HuH-7 (cell line): ENCODE data around the gene DPP6.

Experiments used
- DNase-seq: peaks from one replicate; pipeline ENCODE4 v3.0.0; 2011; ENCODE audit warnings: low spot score

The DPP6 gene

DNA sequence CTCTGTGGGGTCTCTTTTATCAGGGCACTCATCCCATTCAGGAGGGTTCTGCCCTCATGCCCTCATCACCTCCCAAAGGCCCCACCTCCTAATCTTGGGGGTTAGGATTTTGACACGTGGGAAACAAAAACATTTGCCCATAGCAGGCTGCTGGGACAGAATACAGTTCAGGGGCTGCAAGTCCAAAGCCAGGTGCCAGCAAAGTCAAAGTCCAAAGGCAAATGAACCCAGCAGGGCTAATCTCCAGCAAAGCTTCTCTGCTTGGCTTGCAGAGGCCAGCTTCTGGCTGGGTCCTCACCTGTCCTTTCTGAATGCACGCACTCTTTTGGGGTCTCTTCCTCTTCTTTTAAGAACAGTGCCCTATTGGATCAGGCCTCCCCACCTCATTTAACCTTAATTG lies 359.9 kb downstream of the DPP6 start:
- no peak for DNase-seq

DNA sequence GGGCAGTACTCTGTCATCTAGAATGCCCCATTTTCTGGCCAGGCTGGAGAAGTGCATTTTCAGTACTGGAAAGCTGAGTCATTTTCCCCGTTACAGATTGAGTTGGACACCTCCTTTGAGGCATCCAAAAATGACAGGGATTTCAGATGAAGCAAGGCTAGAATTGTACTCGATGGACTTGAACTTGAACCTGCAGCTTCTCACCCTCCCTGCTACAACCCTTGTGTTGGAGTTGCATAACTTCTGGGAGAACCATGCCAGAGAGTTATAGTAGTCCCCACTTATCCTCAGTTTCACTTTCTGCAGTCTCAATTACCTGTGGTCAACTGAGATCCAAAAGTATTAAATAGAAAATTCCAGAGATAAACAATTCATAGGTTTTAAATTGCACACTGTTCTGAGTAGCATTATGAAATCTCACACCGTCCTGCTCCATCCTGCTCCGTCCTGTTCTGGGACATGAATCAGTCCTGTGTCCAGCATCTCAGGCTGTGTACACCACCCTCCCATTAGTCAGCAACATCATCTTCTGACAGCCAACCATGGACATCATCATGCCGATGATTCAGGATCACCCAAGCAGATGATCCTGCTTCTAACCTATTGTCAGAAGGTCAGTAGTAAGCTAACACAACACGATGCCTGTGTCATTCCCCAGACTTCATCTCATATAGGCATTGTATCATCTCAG lies 363.7 kb downstream of the DPP6 start:
- DNase-seq, result no peak

DNA sequence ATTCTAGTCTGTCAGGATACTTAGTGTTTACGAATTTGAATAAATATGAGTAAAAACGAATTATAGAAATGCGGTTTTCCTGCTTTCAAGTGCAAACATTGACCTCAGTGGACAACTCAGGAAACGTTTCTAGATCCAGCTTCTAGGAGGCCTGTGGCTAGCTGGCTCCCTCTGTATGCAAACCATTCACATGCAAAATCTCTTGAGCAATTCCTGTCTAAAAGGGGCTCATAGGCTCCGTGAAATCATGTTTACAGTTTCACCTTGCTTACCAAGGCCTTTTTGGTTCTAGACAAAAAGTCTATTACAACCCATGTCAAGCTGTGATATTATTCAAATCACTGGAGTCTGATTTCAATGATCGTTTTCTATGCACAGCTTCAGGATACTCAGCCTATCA lies 364.5 kb downstream of the DPP6 start:
- DNase-seq, result no peak

DNA sequence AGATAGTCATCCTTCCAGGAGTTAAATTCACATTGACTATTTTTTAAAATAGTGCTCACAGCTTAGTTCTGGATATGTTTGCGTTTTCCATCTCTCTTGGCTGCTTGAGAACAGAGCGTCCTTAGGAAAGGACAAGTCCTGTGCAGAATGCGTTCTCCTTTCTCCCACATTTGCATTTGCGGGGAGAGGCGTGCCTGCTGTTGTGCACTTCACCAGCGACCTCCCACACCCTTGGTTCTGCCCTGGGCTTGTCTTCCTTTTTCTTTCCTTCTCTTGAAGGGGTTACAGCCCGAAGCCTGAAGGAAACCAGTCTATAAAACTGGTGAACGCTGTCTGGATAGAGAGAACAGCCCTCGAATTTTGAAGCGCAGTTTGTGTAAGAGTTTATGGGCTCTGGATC lies 367.1 kb downstream of the DPP6 start:
- no peak for DNase-seq

DNA sequence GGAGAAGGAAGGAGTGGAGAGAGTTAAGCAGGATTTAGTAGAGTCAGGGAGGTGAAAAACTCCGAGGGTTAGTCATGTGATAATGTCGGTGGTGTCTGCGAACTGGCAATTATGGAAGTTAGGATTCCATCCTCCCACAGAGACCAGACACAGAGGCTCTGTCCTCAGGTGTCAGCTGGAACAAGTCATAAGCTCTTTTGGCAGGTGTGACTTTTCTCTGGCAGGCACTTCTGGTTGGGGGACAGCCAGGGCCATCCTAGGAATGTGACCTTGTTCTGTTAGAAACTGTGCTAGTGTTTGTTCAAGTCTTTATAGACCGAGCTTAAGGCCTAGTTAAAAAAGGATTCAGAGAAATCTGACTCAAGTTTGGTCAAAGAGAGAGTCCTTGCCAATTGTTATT lies 371.0 kb downstream of the DPP6 start:
- DNase-seq, result no peak

DNA sequence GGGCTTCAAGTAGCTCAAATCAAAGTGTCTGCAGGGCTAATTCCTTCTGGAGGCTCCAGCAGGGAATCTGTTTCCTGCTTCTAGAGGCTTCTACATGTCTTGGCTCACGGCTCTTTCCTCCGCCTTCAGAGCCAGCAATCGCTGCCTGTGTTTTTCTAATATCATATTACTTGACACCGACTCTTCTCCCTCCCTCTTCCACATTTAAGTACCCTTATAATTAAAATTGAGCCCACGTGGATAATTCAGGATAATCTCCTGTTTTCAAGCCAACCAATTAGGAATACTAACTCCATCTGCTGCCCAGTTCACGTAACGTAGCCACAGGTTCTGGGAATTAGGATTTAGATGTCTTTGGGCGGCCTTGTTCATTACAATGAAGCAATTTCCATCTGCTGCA lies 372.2 kb downstream of the DPP6 start:
- DNase-seq, result no peak

DNA sequence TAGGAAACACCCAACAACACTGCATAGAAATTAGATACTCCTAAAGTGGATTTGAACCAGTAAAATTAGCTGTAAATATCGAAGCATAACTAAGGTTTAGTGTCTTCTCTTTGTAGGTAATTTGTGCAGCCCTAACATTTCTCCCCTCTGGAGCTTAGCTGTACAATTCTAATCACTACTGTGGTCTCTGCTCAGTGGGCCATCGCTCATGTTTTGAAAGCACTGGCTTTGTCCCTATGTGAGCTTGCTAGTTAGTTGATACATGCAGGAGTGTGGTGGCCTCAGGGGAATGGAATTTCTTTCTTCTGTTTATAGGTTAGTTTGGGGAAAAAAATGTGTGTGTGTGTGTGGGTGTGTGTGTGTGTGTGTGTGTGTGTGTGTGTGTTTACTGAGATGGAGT lies 373.1 kb downstream of the DPP6 start:
- DNase-seq, result no peak

DNA sequence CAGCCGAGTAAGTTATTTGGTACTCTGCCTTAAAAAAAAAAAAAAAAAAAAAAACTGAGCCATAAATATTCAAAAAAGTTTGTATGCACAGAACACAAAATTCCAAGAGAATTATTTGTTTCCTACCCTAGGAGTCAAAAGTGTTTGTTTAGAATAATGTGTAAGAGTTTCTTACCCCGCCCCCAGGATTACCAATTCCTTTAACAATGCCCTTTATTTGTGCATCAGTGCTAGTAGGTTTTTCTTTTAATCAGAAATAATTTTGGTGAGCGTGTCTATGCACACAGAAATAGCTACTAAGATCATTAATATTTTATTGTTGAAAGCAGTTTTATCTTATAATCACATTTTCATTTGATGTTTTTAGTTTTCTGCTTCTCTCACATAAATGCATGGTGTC lies 374.6 kb downstream of the DPP6 start:
- no peak for DNase-seq

DNA sequence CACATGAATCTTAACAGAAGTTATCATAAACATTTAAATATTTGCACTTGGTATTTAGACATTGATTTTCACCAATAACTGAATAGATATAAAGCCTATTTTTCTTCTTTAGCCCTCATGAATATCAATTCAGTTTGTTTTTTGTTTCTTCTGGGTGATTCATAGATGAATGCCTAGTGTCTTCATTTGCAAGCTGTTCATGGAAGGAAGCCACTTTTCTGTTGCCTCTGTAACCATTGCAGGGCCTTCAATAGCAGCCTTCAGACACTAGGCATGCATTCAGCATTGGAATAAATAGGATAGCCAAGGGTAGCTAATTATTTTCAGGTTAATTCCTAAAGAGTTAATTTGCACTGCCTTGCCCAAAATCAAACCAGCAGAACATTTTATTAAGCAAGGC lies 375.3 kb downstream of the DPP6 start:
- DNase-seq, result no peak

DNA sequence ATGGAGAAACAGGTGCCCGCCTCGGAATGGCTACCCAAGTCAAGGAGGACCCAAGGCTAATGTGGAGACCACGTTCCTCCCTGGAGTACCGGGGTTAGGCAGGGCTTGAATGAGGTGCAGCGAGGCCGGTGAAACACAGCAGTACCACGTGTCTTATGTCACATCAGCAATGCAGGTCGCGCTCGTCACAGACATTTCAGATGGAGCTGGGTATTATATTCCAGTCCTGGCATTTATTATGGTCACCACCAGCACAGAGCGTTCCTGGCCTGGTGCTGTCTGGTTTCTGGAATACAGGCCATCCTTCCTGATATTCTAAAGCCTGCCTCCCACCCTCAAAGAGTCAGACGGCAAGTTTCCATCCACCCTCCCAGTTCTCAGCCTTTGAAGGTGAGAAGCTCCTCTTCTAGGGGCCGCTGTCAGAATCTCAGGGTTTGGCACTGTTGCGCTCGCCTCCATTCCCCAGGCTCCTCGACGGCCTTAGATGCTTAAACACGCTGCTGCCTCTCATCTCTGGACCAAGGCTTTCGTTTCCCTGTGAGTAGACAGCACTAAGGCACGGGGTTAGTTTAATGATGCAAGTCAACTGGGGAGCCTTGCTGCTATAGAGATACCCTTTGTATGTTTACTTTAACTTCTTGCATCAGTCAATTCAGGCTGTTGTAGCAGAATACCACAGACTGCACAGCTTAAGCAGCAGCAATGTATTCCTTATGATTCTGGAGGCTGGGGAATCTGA lies 377.6 kb downstream of the DPP6 start:
- no peak for DNase-seq

DNA sequence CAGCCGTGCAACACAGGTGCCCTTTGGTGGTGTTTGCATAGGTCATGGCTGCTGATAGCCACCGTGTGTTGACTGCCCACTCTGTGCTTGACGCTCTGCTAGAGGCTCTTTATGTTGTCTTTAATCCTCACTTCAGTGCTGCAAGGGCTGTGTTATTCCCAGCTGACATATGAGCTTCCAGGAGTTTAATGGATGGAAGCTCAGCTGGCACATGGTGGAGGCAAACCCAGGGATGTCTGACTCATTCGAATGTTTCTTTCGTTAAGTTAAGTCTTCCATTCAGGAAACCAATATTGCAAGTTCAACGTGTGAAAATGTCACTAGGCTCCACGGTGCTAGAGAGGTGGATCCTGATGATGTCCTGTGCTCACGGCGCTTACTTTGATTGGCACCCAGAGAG lies 378.4 kb downstream of the DPP6 start:
- no peak for DNase-seq

DNA sequence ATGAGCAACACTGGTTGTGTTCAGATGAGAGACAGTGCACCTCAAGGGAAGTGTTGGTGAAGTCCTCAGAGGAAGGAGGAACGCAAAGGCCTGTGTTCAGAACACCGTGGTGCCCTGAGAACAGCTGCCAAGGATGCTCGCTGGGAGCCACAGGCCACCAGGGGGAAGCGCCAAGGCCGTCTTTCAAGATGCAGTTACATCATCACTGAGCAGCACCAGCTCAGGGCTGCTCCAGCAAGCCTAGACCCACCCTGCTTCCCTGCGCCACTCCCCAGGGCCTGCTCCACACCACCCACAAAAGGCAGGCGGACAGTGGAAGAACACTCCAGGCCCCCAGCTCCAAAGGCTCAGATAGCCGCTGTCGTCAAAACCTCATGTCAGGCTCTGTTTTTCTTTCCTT lies 378.8 kb downstream of the DPP6 start:
- no peak for DNase-seq

DNA sequence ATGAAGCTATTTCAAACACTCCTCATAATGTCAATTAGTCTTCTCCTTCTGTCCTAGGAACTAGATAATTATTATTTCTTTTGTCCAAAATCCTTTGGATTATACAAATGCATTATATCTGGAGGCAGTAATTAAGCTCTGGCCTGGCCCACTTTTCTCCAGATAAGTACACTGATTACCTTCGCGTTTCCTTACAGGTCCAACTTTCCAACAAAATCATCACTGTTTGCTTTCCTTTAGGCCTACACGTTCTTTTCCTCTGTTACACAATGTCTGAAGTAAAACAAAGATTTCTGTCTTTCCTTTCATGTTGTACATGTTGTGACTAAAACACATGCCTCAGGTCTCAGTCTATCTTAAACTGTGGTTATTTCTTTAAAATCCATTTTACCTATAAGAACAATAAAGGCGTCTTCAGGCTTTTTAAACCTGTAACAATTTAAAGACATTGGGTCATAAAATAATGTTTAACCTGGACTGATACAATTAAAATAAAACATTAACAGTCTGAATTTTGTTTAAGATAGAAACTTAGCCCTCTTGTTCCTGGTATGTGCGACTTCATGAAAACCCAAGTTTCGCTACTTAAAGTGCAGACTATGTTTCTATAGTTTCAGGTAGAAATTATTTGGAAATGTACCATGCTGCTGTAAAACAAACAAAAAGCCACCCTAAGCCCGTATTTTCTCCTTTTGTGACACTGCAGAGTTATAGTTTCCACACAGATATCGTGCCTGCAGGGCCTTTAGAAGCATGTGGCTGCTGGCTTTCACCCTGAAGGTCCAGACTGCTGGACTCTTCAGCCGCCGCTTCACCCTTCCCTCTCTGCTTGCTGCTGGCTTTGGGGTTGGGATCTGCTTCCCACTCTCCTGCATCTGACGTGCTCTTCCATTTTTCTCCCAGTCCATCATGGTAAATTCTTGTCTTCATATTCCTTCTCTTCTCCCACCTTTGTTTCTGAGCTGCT lies 381.7 kb downstream of the DPP6 start:
- DNase-seq, result no peak

DNA sequence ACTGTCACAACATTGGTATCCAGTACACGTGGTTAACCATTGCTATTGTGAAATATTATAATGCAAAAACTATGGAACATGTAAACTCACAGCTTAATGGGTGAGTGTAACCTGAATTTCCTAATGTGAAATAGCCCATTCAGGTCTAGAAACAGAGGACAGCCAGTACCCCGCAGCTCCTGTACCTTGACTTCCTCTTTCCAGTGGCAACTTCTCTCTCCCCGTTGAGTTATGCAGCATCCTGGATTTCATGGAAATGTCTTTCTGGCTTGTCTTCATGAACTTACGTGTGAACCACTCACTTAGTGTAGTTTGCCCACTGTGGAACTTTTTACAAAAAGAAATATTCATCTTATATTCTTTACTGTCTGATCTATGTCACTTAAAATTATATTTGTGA lies 384.4 kb downstream of the DPP6 start:
- DNase-seq, result no peak

DNA sequence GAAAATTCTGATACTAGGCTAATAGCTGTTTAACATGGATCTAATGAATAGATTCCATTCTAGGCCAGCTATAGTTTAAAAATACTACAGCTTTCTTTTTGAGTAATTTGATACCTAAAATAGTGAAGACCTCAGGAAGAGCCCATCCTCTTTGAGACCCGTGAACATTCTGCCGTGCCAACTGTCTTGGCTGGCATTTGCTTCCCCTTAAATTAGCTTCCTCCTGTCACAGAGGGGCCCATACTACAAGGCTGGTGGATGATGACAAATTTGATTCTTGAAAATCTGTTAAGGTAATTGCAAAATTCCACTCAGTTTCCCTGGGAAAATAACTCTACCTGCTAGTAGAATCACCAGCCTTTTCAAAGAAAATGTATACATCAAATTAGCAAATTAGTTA lies 385.0 kb downstream of the DPP6 start:
- DNase-seq, result no peak

DNA sequence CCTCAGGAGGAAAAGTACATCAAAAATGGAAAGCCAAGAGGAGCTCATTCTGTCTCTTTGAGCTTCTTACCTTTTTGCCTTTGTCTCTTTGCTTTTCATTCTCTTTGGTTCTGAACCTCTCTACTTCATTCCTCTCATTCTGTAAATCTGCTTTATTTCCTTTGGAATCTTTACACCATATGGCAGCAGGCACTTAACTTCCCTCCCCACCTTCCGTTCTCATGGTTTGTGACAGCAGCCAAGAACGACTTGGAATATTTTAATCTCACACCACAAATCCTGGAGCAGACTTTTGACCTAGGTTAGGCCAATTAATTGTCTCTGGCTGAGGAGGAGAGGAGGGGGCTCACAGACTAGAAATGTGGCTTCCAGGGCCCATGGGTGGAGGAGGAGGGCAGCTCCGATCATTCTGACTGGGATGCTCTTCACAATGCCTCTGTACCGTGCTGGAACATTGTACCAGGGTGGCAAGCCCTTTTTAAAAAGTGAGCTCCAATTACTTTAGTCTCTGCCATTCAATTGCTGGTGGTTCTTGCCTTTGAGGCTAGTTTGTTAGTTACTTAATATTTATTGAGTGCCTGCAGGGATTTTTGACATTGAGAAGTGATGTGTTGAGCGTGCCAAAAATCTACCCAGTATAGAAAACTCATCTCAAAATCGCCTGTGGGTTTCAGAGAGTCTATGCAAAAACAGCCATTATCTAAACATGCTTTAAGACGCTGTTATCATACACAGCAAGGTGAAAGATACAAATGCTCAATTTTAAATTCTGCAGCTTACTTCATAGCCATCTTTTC lies 386.6 kb downstream of the DPP6 start:
- no peak for DNase-seq

DNA sequence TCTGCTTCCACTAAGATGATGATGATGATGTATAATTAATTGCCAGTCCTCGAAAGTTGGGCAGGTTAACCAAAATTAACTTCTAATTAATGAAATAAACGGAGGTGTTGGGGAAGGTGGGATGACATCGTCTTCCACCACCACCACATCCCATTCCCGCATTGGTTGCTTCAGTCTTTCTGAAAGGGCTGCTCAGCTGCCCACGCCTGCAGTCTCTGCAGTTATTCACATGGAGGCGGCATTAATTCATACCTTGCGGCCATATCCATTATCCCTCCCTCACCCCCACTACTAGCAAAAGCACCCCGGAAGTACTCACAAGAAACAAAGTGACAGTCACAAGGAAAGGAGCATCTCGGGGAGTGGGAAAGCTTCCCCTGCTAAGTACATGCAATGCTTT lies 387.9 kb downstream of the DPP6 start:
- no peak for DNase-seq

DNA sequence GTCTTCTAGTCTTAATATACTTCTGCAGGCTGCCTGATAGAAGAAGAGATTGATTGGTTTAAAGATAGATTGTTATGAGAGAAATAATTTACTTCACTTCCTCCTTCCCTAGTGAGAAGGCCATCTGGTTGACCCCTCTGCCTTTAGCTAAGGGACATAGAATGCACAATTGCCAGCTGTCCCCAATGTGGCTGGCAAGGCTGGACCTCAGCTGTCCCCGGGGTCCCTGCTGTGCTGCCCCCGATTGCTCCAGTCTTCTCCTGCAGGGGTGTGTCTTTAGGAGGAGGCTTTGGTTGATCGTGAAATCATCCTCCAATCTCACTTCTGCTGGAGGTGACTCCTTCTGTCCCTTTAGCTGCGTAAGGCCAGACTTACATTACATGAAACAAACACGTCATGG lies 388.5 kb downstream of the DPP6 start:
- no peak for DNase-seq

DNA sequence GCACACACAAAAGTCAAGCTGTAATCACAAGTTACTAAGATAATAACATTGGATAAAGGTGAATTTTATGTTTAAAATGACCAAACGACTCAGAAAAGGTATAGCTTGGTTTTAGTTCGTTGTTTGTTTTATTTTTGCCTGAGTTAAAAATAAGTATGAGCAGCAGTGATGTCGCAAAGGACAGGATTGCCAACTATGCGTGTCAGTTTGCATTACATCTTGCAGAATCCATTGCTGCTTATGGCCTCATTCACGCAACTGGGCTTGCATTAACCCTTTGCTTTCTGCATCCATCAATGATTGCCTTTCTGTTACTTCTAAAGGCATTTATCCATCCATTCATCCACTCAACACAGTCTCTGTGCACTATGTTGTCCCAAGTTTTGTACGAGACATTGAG lies 389.6 kb downstream of the DPP6 start:
- no peak for DNase-seq

DNA sequence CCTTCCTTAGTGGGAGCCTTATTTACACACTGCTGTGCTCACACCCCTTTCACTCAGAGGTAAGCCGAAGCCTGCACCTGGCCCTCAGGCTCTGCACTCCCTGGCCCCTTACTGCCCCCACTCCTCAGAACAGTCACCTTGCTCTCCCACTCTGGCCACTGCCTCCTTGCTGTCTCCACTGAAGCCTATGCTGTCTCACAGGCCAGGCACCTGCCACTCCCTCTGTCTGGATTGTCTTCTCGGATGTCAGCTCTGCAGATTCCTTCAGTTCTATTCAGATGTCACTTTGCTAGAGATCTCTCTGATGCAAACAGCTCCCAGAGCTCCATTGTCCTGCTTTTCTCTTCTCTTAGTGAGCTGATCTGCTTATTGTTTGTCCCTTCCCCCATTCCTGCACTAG lies 390.7 kb downstream of the DPP6 start:
- DNase-seq, result no peak

DNA sequence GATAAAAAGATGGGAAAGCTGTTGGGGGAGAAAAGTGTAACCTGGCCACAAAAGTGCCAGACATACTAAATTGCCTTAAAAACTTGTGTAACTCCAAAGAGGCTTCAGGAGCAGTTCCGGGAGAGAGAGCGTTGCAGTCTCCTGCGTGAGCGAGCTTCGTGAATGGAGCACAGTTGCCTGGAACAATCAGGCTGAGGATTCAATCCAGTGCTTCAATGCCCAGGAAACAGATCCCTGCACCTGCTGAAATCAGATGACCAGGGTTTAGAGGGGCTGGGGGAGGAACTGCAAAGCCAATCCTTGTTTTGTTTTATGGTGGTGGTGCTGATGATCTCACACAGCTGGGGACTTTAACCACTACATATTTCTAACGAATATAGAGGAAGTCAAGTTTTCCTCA lies 398.3 kb downstream of the DPP6 start:
- no peak for DNase-seq
